Panc1 (cell line): Measurements from ENCODE around the gene FLT3. TPM values are rescaled to one million over a fixed set of nuclear protein-coding genes. Genes with fewer than 3 reads are reported as not detected.

Source experiments
- ATAC-seq: fragments of 200-7000 bp; cut with Tn5 transposase; 2 replicates; pipeline ENCODE4 v1.9.1; 2020; ENCODE audit warnings: mild to moderate bottlenecking, moderate library complexity
- BruUV-seq: library from RNA; stranded (reverse); fragments of 400-500 nt; replicated peaks from 2 replicates; lab custom pipeline; 2021; lab: Mats Ljungman, UMichigan
- CTCF ChIA-PET: fragments of 300-600 bp; sonication (Branson Sonifier 250); formaldehyde crosslinking; loops from one replicate; lab custom pipeline; 2022; ENCODE audit warnings: antibody characterized with exemption; lab: Charles Lee
- POLR2A ChIA-PET: fragments of 300-600 bp; sonication (Branson Sonifier 250); formaldehyde crosslinking; loops from one replicate; lab custom pipeline; 2022; ENCODE audit warnings: antibody characterized with exemption; lab: Charles Lee
- DNase-seq: peaks from one replicate; pipeline ENCODE4 v3.0.0-alpha.2; 2010; ENCODE audit warnings: low read depth, low spot score
- H3K27ac ChIP-seq: 2 replicates; pipeline ENCODE4 v1.5.1; 2011; ENCODE audit warnings: mild to moderate bottlenecking, low read length, inconsistent platforms
- H3K27me3 ChIP-seq: fragments of 200-500 bp; sonication (Bioruptor generic); 2 replicates; pipeline ENCODE4 v1.6.0; 2014; ENCODE audit warnings: low read length, inconsistent platforms; ENCODE audit not compliant: control insufficient read depth, insufficient read depth
- H3K36me3 ChIP-seq: fragments of 200-500 bp; sonication (Bioruptor generic); 2 replicates; pipeline ENCODE4 v1.5.1; 2014; ENCODE audit warnings: inconsistent platforms, mild to moderate bottlenecking, low read length, moderate library complexity; ENCODE audit not compliant: control insufficient read depth, insufficient read depth
- H3K4me1 ChIP-seq: 2 replicates; pipeline ENCODE4 v1.5.1; 2011; ENCODE audit warnings: inconsistent platforms, mild to moderate bottlenecking, low read length, moderate library complexity; ENCODE audit not compliant: control insufficient read depth, insufficient read depth
- H3K4me3 ChIP-seq, 2 experiments: 2 replicates each; pipeline ENCODE4 v1.5.1; 2011 to 2012; ENCODE audit warnings: low read depth in 2 of 2, low read length in 2 of 2, mild to moderate bottlenecking in 2 of 2, inconsistent platforms in 1 of 2, moderate library complexity in 1 of 2
- H3K9me3 ChIP-seq: fragments of 200-500 bp; sonication (Bioruptor generic); 2 replicates; pipeline ENCODE4 v1.5.1; 2014; ENCODE audit warnings: low read depth, mild to moderate bottlenecking, inconsistent platforms, low read length, moderate library complexity; ENCODE audit not compliant: control insufficient read depth, insufficient read depth
- CTCF ChIP-seq: fragments of 450-650 bp; IDR thresholded peaks from 2 replicates; pipeline ENCODE4 v1.5.1; 2017; ENCODE audit warnings: mild to moderate bottlenecking
- POLR2AphosphoS5 ChIP-seq: IDR thresholded peaks from 2 replicates; pipeline ENCODE4 v1.6.1; 2012; ENCODE audit warnings: mild to moderate bottlenecking, low read depth, low read length, moderate library complexity
- REST ChIP-seq, 2 experiments: IDR thresholded peaks; 2 replicates each; pipeline ENCODE4 v1.6.1; 2011 to 2012; ENCODE audit warnings: low read depth in 2 of 2, control low read depth in 1 of 2, low read length in 1 of 2, mild to moderate bottlenecking in 1 of 2, moderate library complexity in 1 of 2; ENCODE audit not compliant: insufficient read depth in 1 of 2
- SIN3A ChIP-seq: IDR thresholded peaks from 2 replicates; pipeline ENCODE4 v1.6.1; 2012; ENCODE audit warnings: low read depth, mild to moderate bottlenecking, low read length, moderate library complexity, borderline replicate concordance; ENCODE audit not compliant: insufficient read depth
- TCF7L2 ChIP-seq: IDR thresholded peaks from 2 replicates; pipeline ENCODE4 v1.6.1; 2011; ENCODE audit warnings: mild to moderate bottlenecking, low read depth, low read length, inconsistent platforms
- in situ Hi-C: cut with HindIII; loops from 2 replicates; pipeline ENCODE4 v1.10.0; 2016; ENCODE audit warnings: low sequenced_read_pairs, low pct_unique_long_range_greater_than_20kb
- intact Hi-C: fragments of 100-400 bp; cut with micrococcal nuclease; formaldehyde crosslinking; loops from one replicate; pipeline ENCODE4 v1.10.0; 2022; ENCODE audit not compliant: unreplicated experiment
- total RNA-seq: library from RNA; stranded (reverse); gene quantifications from one replicate; pipeline ENCODE4 v1.2.1, GENCODE V29; 2021; ENCODE audit not compliant: unreplicated experiment

Gene FLT3
- total RNA-seq, 1 experiment from 2014 or later = 0.08 TPM

- in situ Hi-C loops (no loop called here), intact Hi-C loops (no loop called here)
- TF ChIP-seq SIN3A (no peak), TCF7L2 (no peak), CTCF (no peak), REST (IDR thresholded peaks at IDR 0.05; ENCODE audit: insufficient read depth in 1 of 2, low read depth in 2 of 2, low read length in 1 of 2) (no peak), POLR2AphosphoS5 (no peak)
- ATAC-seq (no peak), DNase-seq (no peak)
- no peaks in the 10 kb centered on the region for H3K36me3 ChIP-seq
- BruUV-seq = no TSS peak
- CTCF ChIA-PET = no interaction called here
- POLR2A ChIA-PET = no interaction called here
- H3K27ac ChIP-seq = no peak overlapping the region
- peaks cover 3% of the 10 kb centered on the region; the same call in 1 of the 2 replicates for H3K27me3 ChIP-seq
- no peaks in the 10 kb centered on the region for H3K9me3 ChIP-seq
- no peaks in the 10 kb centered on the region for H3K4me1 ChIP-seq
- no peak overlapping the region for H3K4me3 ChIP-seq
Measured at GRCh38 chr13:28055357-28055756, 45.0 kb downstream of the FLT3 start.

GRCh38 chr13:28052945-28053344 lies 47.4 kb downstream of the FLT3 start:
- in situ Hi-C loops = no loop called here

More at GRCh38 chr13:28052945-28053344, 47.4 kb downstream of the FLT3 start:
- no peak overlapping the region for H3K27ac ChIP-seq
- H3K4me3 ChIP-seq = no peak overlapping the region
- BruUV-seq = no TSS peak
- no peak for ATAC-seq
- no peaks in the 10 kb centered on the region for H3K36me3 ChIP-seq
- no peak for DNase-seq
- H3K9me3 ChIP-seq = no peaks in the 10 kb centered on the region
- H3K4me1 ChIP-seq = no peaks in the 10 kb centered on the region
- POLR2A ChIA-PET = no interaction called here
- TF ChIP-seq CTCF (no peak), TCF7L2 (no peak), REST (IDR thresholded peaks at IDR 0.05; ENCODE audit: insufficient read depth in 1 of 2, low read depth in 2 of 2, low read length in 1 of 2) (no peak), POLR2AphosphoS5 (no peak), SIN3A (no peak)
- peaks cover 16% of the 10 kb centered on the region for H3K27me3 ChIP-seq
- intact Hi-C loops = no loop called here
- CTCF ChIA-PET = no interaction called here
